Measurements from ENCODE around the gene PLA2R1.

PLA2R1 gene

DNA sequence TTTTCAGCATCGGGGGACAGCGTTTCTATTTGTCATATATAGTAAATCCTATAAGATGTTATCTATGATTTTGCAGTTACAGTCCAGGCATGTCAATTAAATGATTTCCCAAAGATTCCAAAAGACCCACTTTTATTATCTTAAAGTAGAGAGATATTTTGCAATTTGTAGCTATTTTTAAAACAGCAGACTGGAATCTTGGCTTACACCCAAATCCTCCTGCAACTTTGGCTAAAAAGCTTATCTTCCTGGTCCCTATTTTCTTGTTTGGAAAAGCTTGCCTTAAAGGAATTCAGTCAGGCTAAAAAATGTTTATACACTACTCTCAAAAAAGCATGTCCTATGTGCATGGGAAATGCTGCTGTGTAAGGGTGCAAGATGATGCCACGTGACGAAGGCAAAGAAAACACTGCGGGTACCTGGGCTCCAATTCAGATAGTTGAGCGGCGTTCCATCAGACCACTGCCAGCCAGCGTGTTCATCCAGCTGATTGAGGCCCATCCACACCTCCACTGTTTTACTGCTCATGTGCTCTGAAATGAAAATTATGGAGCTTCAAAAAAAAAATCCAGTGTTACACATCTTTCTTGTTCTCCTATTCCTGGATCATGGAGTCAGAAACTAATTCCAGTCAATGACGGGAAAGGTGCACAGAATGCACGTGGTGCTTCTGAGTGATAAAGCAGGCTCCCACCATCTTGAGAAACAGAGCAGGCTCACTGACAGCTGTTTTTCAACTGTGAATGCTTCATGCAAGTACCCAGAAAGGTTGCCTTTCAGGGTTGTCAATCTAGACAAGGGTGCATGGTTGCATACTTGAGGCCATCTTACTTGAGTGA is 33.8 kb downstream of the PLA2R1 start:
- DNase-seq = no peak

DNA sequence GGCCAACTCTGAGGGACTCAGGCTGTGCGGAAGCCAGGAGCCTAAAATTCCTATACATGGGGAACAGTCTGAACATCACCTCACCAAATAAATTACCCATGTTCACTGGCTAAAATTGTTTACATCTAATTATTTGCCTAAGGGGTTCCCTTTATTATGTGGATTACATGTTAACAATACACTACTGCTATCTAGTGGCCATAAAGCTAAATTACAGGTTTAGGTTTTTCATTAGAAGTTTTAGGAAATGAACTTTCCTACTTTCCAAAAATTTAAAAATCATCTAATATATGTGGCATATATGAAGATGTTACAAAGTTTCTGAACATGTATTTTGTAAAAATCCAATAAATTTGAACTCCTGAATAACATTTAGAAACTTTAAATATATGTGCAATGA is 40.3 kb downstream of the PLA2R1 start:
- DNase-seq = no peak

DNA sequence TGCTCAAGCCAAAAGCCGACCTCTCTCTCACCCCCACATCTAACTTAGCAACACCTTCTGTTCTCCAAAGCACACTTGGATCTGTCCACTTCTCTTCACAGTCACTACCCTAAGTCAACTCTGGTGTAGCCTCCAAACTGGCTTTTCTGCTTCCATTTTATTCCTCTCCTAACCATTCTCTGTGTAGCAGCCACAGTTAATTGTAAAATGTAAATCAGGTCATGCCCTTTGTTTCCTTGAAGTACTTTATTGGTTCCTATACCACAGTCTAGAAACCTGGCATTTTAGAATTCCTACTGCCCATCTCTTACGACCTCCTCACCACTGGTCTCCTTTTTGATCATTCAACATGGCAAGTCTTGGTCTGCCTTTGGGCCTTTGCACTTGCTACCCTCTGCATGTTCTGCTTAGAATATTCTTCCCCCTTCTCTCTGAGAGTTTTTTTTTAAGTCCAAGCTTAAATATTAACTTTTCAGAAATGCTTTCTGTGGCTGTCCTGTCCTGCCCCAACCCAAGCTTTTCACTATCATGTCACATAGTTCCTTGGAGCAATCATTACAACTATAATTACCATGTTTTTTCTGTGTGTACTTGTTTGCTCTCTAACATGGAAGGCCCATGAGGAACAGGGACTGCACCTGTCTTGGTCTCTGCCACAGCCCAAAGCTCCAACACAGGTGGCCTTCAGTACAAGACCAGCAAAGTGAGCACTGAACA is 42.9 kb downstream of the PLA2R1 start:
- no peak for DNase-seq

DNA sequence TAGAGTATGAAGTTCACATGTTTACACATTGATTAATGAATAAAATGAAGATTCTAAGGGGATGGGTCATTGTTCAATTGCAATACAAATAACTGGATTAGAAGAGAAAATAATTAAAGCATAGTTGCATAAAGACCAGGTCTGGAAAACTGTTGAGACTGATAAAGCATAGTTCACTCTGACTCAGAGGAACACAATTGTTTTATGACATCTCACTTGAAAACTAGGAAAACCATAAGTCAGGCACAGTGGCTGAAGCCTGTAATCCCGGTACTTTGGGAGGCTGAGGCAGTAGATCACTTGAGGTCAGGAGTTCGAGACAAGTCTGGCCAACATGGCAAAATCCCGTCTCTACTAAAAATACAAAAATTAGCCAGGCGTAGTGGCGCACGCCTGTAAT is 46.7 kb downstream of the PLA2R1 start:
- no peak for DNase-seq

DNA sequence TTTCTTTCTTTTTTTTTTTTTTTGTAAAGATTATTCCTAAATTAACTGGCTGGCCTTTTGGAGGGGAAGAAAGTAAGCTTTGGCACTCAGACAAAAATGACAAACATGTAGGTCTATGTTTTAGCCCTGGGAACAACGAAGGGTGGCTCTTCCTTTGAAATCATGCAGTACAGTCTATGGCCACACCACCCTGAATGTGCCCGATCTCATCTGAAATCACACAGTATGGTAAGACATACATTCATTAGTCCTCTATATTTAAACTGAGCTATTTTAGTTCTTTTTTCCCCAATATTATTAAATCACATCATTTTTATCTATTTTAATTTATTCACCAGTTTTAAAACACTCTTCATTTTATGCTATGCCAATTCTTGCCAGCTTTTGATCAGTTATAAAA is 48.2 kb downstream of the PLA2R1 start:
- DNase-seq = no peak

DNA sequence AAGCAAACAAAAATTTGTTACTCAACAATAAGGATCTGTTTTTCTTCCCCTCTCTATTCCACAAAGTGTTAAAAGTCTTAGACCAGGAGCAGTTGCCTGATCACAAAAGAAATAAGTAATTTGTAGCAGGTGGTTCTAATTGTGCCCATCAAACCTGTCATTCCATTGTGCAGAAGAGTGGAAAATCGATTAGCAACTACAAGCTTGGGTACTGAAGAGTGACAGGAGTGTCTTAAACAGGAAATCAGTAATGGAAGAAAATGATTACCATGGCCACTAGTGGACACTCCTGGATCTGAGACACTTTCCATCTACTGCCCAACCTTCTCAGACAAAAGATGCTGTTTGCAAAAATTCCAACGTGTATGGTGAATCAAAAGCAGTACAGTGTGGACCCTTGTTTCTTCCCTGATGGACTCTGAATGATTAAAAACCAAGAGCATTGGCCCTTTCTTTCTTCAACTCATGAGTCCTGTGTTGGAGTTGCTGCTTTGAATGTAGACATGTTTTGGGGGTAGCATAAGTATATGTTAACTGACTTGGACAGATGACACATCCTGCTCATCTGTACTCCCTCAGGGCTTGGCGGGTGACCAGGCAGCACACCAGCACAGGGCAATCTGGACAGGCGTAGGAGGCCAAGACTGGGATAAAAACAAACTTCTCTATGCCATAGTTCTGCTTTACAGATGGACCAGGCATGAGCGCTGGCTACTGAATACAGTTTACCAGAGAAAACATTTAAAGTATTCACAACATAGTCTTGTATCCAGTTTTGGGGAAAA is 51.9 kb downstream of the PLA2R1 start:
- DNase-seq = no peak

- no peak for DNase-seq
Measured at GRCh38 chr2:160007111-160007510, 55.3 kb downstream of the PLA2R1 start.

DNA sequence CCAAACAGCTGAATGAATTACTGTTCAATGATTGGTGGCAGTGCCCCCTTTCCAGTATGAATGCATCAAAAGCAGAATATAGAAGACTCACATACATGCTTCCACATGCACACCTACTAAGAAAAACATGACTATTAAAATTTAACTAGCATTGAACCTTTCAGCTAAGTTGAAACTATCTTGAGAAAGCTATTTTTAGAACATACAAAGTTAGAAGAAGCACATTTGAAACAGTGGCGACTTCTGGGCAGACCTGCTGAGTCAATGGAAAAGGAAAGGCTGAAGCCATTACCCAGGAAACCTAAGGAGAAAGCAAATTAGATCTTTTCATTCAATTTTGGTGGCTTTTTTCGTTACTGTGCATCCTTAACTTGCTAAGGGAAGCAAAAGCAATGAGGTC is 55.9 kb downstream of the PLA2R1 start:
- DNase-seq = no peak

DNA sequence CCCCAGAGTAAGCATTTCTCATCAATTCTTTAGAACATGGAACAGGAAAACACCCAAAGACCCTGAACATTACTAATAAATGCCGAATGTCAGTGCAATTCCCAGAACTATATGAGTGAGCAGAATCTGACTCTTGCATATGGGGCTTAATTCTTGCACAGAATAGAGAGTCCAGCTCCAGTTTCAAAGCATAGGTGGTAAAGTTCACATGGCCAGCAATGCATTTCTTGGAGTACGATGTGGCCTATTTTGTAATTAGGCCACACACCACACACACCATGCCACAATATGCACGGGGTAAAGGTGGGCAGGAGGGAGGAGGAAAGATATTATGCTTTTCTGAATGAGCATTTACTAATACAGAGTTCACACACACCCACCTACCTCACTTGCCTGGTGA is 56.5 kb downstream of the PLA2R1 start:
- DNase-seq = no peak

DNA sequence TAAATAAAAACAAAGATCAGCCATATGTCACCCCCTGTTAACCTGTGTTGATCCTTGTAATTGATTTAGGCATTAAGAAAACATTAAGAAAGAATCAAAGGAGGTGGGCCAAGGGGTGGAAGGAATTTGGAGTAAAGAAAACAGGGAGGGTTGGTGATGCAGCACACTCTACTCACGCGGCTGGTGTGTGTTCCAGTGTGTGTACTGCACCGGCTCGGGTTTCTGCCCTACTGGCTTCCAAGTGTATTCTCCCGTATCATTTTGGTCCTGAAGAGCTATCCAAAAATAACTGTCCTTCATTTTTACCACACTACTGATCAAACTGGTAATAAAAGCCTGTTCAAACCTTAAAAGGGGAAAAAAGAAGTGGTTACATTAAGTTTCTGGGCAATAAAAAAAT is 56.9 kb downstream of the PLA2R1 start:
- DNase-seq = no peak

DNA sequence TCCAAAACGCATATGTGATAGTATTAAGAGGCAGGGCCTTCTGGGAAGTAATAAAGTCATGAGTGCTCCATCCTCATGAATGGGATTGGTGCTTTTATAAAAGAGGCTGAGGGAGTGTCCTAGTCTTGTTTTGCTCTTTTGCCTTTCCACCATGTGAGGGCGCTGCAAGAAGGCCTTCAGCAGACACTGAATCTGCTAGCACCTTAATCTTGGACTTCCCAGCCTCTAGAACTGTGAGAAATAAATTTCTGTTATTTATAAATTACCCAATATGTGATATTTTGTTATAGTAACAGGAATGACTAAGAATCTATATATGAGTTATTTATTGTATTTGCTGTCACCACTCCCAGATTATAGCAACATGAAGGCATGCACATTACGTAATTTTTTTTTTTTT is 63.5 kb downstream of the PLA2R1 start:
- no peak for DNase-seq

- DNase-seq = no peak
Measured at GRCh38 chr2:159998243-159998642, 64.2 kb downstream of the PLA2R1 start.

DNA sequence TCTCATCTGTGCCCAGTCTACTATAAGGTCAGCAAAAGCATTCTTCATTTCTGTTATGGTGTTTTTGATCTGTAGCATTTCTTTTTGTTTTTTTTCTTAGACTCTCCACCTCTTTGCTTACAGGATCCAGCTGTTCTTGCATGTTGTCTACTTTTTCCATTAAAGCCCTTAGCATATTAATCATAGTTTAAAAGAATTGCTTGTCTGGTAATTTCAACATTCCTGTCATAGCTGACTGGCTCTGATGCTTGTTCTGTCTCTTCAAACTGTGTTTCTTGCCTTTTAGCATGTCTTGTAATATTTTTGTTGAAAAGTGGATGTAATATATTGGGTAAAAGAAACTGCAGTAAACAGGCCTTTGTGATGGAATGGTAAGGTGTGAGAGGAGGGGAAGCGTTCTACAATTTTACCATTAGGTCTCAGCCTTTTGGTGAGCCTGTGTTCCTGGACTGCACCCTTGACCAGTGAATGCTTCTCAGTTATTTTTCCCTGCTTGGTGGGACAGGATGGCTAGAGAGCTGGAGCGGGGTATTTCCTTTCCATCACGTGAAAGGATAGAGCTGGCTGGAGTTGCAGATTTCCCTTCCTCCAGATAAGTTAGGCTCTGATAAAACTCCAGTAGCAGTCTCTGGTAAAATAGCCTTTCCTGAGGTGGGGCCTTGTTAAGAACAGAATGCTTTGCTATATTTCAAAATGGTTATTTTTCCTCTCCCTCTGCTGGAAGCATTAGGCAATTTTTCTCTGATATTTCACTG is 65.4 kb downstream of the PLA2R1 start:
- no peak for DNase-seq

- no peak for DNase-seq
Measured at GRCh38 chr2:159995038-159995437, 67.4 kb downstream of the PLA2R1 start.

GRCh38 chr2:159989249-159989648 is 73.2 kb downstream of the PLA2R1 start:
- no peak for DNase-seq

DNA sequence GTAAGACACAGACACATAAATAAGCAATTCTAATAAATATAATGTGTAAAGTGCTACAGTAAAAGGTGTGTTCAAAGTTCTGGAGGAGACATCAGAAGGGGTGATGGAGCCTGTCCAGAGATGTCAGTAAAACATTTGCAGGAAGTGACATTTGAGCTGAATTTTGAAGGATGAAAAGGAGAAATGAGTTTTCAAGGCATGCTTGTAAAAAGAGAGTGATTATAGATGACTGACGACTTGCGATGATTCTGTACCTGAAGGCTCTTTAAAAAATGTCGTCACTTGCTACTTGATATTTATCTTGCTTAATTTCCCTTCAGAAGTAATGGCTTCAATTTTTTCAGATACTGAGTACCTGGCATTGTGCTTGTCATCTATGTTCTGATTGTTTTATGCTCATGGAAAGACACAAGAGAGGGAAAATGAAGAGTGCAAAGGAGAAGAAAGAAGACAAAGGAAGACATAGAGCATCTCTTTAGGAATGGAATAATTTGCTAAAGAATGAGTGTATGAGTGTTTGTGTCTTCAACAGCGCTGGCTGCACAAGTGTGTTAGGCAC is 73.9 kb downstream of the PLA2R1 start:
- no peak for DNase-seq

GRCh38 chr2:159987181-159987580 is 75.2 kb downstream of the PLA2R1 start:
- no peak for DNase-seq

DNA sequence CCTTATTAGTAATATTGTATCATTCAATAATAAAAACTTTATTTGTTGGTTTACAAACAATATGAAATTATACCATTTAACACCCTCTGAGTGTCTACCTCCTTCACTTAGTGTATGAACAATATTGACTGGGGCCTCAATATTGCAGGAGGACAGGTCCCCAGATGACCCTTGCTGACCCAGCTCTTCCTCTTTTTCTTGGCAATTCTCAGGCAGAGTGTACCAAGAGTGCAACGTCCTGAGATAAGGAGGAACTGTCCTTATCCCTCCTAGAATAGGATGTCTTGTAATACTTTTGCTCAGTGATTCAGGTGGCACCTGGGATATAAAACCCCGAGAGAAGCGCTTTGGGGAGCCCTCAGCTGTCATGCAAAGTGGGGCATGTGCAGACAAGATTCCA is 76.8 kb downstream of the PLA2R1 start:
- no peak for DNase-seq

GRCh38 chr2:159984034-159984433 is 78.4 kb downstream of the PLA2R1 start:
- DNase-seq = no peak

DNA sequence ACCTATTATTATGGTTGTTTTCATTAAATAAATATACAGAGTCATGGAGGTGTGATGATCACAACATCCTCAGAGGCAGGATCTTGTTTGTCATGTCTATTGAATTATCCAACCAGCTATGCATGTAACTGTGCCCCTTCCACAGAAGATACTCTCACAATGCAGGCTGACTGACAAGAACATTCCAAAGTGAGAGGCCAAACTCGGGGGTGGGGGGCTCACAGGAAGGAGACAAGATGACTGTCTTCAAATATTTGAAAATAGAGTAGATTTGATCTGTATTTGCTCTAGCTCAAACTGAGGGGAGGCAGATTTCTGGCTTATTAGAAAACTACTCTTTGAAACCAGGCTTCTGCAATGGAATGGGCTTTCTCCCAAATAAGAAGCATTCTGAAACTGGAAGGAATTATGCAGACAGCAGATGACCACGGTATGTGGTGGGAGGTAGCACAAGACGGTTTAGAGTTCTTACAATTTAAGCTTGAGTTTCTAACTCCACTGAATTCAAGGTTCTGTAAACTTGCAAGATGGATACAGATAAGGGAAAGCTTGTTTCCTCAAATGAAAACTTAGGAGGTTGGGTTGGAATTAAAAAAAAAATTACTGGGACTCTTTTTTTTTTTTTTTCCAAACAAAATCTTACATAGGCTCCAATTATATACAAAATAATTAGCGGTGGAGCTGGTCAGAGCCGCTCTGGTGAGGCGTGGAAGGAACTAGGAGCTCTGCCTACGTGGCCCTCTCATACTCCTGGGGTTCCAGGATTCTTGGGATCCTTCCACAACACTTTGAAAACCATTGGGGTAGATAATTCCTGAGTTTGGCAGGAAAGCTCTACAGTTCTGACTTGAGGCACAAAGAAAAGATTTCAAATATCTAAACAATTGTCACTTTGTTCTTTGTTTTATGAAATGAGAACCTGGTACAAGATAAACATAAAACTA is 79.3 kb downstream of the PLA2R1 start:
- no peak for DNase-seq

GRCh38 chr2:159982270-159982669 is 80.1 kb downstream of the PLA2R1 start:
- DNase-seq = no peak
